ENCODE results near the gene RTKN2.

- TF ChIP-seq, protein P1, sequence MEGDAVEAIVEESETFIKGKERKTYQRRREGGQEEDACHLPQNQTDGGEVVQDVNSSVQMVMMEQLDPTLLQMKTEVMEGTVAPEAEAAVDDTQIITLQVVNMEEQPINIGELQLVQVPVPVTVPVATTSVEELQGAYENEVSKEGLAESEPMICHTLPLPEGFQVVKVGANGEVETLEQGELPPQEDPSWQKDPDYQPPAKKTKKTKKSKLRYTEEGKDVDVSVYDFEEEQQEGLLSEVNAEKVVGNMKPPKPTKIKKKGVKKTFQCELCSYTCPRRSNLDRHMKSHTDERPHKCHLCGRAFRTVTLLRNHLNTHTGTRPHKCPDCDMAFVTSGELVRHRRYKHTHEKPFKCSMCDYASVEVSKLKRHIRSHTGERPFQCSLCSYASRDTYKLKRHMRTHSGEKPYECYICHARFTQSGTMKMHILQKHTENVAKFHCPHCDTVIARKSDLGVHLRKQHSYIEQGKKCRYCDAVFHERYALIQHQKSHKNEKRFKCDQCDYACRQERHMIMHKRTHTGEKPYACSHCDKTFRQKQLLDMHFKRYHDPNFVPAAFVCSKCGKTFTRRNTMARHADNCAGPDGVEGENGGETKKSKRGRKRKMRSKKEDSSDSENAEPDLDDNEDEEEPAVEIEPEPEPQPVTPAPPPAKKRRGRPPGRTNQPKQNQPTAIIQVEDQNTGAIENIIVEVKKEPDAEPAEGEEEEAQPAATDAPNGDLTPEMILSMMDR (IDR thresholded peaks at IDR 0.05; ENCODE audit: insufficient read depth, low read length): no peak
- no peak for TF ChIP-seq POLR2AphosphoS5 (IDR thresholded peaks at IDR 0.05; ENCODE audit: low read depth)
Measured at GRCh38 chr10:62148155-62148554, 120.5 kb downstream of the RTKN2 start.

Data from HL-60 (cell line).